ENCODE data around the gene THAP11.
"Not testable (repeated sequence)": the region's sequence is repeated elsewhere in the genome, so short reads cannot be mapped to it uniquely, and the experiment has no call there.

DNA sequence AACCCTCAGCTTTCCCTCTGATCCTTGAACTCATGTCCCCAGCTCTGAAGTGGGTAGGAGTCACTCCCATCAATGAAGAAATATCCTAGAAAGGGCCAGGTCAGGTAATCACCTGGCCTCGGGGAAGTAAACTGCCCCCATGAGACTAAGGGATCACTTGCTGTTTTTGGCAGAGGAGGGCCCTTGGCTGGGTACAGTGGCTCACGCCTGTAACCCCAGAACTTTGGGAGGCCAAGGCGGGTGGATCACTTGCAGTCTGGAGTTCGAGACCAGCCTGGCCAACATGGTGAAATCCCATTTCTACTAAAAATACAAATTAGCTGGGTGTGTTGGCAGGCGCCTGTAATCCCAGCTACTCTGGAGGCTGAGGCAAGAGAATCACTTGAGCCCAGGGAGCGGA is 21.9 kb downstream of the THAP11 start:
- TF ChIP-seq POLR2A (IDR thresholded peaks at IDR 0.05); POLR2AphosphoS5 (IDR thresholded peaks at IDR 0.05; ENCODE audit: insufficient read depth in 1 of 2, low read depth in 1 of 2): not testable (repeated sequence)
- TF ChIP-seq, protein P1, sequence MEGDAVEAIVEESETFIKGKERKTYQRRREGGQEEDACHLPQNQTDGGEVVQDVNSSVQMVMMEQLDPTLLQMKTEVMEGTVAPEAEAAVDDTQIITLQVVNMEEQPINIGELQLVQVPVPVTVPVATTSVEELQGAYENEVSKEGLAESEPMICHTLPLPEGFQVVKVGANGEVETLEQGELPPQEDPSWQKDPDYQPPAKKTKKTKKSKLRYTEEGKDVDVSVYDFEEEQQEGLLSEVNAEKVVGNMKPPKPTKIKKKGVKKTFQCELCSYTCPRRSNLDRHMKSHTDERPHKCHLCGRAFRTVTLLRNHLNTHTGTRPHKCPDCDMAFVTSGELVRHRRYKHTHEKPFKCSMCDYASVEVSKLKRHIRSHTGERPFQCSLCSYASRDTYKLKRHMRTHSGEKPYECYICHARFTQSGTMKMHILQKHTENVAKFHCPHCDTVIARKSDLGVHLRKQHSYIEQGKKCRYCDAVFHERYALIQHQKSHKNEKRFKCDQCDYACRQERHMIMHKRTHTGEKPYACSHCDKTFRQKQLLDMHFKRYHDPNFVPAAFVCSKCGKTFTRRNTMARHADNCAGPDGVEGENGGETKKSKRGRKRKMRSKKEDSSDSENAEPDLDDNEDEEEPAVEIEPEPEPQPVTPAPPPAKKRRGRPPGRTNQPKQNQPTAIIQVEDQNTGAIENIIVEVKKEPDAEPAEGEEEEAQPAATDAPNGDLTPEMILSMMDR (IDR thresholded peaks at IDR 0.05): not testable (repeated sequence)

All from vagina (tissue), 2 donors.